Measurements from ENCODE around the gene ZNF423.

The ZNF423 gene

DNA sequence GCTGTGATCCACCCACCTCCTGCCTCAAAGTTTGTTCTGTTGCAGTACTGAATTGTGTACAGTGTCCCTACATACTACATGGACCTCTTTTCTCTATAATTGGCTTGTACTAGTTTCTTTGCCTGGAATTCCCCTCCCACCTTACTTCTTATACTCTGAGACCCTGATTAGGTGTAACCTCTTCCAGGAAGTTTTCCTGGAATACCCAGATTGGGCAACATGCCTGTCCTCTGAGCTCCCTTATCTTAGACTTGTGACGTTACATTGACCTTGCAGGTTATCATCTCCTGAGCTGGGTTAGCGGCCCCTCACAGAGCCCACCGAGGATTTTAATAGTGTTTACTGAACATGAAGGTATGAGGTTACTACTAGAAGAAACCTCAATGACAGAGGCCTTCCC is 237.0 kb downstream of the ZNF423 start:
- DNase-seq: no peak

DNA sequence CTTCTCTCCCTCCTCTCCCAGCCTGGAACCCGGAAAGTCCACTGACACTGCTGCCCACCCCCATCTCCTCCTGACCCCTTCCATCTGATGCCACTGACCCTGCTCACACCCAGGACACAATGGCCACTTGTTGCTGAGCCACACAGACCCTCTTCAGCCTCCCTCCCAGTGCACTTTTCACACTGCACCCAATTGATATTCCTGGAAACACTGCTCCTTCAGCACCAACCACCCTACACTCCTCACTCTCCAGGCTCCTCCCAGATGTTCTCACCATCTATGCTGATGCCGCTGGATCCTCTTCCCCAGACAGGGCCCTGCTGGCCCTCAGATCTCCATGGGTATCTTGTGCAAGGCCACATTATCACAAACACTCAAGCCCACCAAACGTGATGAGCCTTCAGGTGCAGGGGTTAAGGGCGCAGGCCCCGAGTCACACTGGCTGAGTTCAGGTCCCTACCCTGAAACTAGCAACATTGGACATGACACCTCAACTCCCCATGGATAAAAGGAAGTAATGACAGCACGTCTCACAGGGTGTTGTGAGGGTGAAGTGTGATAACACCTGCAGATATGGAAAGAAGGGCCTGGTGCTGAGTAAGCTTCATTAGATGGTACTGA is 238.1 kb downstream of the ZNF423 start:
- DNase-seq: no peak

DNA sequence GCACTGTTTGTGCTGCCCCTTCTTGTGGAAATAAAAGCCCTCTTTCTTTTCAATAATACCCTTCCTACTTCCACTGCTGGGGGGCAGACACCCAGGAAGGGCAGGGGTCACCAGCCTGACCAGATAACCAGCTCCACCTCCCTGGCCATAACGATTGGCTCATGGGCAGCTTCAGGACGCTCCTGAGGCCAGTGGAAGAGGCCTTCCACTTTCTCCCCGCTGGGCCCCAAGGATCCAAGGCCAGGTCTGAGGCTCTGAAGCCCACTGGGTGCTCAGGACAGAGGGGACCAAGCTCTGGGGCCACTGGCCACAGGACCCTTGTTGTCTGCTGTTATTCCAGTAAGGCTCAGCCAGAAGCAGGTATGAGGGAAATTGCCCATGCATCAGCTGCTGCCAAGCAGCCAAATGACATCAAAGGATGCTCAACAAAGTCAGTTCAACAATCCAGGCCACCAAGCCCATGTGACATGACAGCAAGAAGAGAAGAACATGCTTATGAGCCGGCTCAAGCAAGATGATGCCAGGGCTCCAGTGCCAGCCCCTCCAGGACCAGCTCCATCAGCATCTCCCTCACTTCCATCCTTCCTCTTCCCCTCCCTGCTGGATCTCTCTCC is 238.8 kb downstream of the ZNF423 start:
- no peak for DNase-seq

DNA sequence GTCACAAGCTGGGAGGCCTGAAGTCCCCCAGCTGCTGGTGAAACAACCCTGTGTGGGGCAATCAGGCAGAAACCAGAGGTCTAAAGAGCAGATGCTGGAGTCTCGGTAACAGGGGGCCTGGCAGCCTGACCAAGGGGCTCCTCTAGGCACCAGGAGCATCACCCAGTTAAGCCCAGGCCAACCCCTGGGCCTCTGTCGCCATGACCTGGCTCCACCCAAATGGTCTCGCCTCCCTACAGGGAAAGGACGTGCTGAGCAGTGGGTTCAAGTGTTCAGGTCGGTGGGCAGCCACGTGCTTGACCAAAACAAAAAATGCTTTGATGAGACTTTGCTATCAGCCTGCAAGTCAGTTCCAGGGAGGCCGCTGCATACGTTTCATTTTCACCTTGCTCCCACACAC is 240.3 kb downstream of the ZNF423 start:
- DNase-seq: no peak

DNA sequence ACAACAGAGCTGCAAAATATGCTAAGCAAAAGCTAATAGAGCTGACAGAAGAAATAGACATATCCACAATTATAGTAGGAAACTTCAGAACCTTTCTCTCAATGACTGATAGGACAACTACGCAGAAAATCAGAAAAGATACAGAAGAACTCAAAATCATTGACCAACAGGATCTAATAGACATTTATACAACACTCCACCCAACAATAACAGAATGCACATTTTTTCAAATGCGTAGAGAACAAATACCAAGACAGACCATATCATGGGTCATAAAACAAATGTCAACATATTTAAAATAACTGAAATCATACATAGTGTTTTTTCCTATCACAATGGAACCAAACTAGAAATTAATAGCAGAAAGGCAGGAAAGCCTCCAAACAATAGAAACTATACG is 244.9 kb downstream of the ZNF423 start:
- no peak for DNase-seq

DNA sequence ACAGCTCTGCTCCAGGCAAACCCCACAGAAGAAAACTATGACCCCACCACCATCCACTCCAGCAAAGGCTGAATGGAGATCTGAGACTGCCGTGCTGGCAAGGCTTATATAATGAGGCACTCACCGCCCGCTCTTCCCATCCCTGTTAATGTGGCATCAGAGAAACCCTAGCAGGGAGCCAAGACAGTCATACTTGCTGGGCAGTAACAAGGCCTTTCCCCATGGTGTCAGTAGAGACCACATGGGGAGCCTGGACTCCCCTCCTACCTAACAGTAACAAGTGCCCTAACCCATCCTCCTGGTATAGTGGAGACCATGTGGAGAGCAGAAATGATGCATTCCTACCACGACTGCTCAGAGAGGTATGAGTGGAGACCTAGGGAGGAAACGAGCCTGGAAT is 247.1 kb downstream of the ZNF423 start:
- DNase-seq: no peak

DNA sequence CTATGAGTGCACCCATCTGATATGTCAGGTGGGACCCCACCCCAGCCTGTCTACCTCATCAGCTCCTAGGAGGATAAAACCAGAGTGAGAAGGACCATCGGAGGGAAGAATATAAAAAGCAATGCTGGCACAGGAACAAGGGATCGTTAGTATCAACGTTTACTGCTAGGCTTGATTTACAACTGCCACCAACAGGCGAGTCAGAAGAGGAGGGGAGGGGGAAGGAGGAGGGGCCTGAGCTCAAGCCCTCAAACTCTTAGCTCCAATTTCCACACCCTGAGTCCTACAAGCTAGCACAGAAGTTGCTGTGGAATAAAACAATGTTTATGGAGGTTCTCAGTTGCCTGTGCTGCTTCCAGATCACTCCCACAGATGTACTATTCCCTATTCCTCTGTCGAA is 247.8 kb downstream of the ZNF423 start:
- no peak for DNase-seq

DNA sequence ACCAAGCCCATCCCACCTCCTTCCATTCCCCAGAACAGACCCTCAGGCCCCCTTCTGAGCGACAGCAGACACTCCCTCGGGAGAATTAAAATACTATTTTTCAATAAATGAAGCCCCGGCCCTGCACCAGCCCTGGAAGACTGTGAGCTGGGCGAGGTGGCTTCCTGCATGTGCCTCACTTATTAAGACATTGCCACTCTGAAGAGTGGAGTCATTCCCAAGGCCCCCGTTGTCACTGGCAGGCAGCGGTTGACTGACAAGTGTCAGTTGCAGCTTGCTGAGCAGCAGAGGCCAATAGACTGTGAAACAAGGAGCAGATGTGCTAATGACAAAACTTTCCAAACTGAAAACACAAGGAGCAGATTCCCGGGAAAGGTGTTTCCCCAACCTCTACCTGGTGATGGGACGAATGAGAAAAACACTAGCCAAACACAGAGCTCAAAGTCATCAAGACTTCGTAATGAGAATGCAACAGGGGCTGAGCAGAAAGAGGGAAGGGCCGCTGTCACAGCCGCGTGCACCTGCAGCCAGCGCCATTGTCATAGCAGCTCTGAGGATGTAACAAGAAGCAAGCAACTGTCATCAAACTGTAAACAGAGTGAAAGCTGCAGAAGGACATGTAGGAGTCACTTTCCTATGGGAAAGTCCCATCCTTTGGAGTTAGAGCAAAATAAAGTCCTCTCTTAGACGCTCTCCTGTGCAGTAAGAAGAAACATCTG is 250.2 kb downstream of the ZNF423 start:
- no peak for DNase-seq

DNA sequence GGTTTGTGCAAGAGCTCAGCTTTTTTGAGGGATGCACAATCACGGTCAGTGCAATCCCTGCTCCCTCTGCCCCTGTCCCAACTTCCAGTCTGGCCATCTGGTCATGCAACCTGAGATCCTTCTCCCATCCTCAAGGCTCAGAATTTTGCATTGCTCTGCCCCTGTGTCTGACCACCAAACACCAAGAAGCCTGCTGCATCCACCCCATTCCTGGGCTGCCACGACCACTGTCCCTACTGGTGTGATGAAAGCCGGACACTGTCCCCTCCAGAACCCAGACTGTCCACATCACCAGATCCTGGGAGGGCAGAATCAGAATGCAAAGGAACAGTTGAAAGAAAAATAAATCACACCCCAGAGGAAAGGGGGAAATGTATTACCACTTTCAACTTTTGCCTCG is 251.3 kb downstream of the ZNF423 start:
- no peak for DNase-seq

DNA sequence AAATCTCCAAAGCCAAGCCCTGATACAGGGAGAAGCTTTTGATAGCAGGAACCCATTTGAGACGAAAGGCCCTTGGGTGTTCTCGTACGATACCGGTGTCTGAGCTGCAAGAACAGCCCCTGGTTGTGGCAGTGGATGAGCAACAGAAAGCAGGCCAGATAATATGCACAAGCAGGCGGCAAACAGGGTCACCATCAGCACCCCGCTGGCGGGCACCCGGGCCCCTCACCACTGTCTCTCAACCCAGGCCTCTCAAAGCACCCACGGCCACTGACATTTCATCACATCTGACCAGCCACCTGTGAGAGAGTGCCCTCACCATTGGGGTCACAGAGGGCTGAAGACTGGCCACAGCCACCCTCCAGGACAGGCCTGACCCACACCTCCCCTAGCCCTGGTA is 252.0 kb downstream of the ZNF423 start:
- no peak for DNase-seq

DNA sequence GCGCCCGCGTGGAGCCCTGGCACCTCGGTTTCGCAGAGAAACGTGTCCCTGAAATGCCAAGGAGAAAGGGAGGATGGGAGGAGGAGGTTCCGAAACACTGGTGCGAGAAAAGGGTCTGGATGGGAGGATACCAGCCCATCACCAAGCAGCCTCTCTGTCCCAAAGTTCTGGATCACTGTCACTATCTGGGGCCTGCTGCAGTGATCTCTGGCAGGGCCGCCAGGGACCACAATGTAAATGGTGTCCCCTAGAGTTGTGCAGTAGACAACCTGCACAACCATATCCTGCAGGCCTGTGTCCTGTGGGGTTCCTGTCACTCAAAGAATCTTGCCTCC is 253.0 kb downstream of the ZNF423 start:
- no peak for DNase-seq

DNA sequence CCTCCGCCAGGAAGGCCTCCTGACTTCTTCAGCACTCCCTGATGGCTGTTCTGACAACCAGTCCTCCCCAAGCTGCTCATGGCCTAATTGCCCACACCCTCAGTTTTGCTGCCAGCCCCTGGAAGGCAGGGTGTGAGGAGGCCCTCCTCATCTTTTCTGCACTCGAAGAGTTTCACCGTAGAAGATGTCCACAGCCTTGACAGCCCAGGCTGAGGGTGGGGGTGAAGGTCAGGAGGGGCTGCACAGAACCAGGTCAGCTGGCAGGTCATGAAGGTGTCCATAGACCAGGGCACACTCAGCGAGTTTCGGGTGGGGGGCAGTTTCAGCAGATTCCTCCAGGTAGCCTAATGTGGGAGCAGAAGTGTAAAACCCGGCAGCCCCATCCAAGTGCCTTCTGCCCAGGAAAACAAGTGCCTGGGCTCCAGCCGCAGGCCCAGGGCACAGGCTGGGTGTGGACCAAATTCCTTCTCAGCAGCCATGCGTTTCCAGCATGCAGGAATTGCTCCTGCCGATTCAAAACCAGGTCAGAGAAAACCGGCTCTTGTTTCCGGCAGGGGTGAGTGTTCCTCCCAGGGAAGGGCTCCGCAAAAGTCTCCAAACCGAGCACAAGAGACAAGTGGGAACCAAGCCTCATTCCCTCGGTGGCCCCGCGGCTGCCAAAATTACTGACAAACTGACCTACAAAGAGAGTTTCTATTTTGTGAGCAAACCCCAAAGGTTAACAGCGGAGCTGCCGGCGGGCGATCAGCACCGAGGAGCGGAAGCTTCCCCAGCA is 253.5 kb downstream of the ZNF423 start:
- DNase-seq: no peak

DNA sequence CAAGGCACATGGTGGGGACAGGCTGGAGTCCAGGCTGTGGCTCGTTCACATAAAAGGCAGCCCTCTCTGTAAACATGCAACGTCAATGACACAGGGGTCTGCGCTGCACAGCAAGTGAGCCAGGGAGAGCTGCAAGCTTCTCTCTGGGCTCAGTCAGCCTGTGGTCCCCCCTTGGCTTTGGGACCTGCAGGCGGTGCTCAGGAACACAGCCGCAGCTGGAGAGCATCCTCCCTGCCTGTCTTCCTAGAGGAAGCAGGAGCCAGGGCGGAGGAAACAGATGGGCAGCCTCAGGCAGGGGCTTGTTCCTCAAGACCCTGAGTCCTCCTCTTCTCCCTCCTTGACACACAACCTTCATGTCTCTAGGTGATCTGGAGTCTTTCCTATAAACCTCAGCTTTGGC is 254.3 kb downstream of the ZNF423 start:
- no peak for DNase-seq

DNA sequence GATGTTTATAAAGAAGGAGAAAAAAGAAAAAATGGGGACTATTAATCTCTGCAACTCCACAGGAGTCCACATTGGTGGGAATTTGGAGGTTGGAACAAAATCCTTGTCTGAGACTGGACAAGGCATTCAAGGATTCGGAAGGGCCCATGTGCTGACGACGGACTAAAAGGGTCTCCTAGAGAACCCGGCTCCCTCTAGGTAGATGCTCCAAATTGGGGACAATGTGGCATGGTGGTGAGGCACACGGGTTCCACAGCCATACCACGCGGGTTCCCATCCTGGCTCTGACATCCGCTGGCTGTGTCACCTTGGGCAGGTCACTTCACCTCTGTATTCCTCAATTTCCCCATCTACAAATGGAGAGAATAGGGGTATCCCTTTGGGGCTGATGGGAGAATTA is 254.9 kb downstream of the ZNF423 start:
- DNase-seq: no peak

DNA sequence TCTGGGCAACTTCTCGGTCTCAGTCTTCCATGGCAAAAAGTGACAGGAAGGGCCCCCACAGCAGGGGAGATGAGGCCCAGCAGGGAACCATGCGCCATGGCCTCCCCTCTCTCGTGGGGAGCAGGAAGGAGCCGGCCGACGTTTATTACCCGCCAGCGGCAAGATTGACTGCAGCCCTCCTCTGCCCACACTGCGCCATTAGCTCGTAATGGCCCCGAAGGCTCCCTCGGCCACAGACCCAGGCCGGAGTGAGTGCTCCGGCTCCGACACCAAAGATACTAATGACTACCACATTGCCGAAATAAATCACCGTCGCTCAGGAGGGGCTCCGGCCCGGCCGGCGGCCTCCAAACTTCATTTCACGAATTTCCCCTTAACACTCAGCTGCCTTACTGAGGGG is 255.4 kb downstream of the ZNF423 start:
- no peak for DNase-seq

DNA sequence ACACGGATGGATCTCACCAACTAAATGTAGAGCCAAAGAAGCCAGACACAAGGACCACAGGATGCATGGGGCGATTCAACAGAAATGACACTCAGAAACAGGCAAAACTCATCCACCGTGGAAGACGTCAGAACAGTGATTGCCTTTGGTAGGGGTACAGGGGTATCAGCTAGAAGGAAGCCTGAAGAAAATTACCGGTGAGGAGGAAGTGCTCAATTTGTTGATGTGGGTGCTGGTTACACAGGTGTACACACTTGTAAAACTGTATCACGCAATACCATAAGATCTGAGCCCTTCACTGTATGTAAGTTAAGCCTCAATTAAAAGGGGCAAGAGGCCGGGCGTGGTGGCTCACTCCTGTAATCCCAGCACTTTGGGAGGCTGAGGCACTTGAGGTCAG is 256.2 kb downstream of the ZNF423 start:
- no peak for DNase-seq

DNA sequence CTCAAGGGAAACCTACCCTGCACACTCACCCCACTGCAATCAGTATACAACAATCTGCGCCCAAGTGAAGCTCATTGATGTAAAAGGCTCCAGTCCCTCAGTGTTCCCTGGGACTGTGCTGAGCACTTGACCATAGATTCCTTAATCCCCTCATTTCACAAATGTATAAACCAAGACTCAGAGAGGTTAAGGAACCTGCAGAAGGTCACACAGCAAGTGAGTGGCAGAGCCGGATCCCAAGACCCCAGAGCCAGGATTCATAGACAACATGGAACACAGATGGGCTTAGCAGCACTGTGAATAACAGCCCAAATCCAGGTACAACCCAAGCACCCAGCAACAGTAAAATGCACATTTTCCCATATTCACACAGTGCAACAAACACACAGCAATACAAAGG is 256.6 kb downstream of the ZNF423 start:
- no peak for DNase-seq

DNA sequence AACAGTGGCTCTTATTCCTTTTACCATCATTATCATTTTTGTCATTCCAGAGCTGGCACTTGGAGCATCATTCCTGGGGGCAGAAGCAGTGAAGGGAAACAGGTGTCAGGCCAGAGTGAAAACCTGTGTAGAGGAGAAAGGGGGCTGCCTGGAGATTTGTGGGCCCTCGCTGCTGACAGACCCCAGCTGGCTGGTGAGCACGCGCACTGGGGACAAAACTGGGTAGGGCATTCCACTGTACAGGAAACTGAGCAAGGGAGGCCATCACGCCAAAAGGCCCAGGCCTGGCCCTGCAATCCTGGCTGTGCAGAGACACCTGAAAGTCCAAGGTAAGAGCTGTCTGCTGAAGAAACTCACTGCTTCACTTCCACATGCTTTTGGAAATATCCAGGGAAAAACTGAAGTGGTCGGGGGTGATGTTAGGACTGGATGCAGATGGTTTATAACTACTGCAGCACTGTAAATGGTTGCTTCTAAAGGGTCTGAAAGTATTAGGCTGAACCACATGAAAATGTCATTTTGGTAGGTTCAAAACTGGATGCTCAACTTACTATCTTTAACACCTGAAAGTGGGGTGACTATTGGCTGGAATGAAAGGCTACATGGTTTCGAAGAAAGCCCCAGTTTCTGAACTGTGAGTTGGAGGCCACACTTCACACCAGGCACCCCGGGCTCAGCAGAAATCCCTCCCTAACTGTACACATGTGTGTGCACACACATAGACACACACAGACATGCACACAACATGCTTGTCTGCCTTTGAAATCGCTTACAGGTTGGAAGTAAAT is 257.3 kb downstream of the ZNF423 start:
- DNase-seq: no peak

DNA sequence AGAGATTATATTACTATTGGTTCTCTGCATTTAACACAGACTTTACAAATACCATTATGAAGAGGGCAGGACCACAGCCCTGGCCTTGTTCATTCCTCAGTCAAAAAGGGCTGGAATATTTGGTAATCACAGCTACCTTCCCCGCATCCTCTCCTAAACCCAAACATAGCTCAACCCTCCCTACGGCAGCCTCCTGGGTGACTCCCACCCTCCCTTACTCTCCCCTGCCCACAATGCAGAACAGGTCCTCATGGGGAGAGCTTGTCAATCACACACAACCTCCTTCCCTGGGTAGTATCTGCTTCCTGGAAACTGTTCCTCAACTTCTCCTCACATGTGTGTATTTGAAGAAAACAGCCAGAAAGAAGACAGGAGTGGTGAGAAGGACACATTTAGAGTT is 258.1 kb downstream of the ZNF423 start:
- no peak for DNase-seq

DNA sequence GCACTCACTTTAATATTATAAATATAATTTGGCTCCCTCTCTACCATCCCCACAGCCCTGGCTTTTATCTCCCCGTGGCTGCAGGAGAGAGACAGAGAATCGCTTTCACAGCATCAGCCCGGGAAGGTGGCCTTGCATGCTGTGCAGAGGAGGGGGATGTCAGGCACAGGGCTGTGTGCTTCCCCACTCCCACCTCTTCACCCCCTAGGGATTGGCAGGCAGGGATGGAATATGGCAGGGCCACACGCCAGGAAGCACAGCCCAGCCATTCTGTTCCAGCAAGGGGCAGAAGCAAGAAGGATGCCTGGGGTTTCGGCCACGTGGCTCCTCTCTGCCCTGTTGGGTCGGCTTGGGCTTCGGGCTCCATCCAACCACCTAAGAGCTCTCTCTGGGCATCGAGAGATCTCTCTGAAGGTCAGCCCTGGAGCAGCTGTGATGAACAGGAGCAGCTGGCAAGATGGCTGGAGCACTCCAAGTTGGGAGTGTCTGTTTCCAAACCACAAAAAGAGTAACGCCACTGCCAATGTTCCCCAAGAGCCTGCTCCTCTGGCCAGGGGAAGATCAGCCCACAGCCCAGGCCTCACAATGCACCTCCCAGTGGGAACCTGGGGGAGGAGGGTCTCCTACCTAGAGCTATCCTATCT is 259.1 kb downstream of the ZNF423 start:
- no peak for DNase-seq

DNA sequence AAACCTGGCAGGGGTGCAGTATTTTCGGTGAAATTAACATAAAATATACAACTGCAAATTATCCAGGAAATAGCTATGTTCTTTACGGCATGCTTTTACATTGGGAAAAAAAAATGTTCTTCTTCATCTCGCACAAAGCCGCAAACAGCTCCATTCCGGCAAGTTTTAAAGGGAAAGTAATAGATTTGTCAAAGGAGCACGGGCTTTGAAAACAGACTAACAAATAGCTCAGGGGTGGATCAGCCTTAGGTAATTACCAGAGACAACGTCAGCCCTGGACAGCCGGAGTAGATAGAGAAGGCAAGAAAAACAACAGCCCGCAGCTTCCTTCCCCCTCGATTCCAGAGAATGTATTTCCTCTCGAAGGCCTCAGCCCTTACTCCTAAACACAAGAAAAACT is 259.8 kb downstream of the ZNF423 start:
- DNase-seq: no peak

DNA sequence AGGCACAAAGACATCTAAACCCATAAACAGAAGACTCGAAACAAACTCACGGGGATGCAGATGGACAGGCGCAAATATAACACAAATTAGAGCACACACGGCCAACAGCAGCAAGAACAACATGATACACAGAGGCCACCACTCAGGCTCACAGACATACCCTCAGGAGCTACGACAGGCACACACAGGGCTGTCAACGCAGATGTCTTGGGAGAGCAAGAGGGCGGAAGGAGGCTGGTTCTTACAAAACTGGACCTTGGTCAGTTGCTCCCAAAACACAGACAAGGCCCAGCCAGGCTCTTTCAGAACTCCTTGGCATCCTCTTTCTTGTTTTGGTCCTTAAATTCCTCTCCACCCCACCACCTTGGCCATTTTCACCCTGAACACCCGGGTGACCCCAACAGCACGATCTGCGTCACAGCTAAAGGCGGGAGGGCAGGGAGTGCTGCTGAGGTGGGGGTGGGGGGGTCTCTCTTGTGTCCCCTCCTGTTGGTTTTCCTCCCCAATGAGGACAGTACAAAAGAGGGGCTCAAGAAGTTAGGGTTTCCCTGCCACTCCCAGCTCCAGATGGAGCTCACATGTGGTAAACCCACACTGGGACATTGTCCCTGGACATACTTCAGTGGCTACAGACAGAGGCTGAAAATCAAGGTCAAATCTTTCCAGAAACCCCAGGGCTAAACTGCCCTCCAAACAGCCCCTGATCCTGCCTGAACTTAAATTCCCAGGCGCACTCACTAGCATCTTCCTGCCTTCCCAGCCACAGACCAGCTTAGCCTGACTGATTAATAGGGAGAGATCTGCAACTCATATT is 261.0 kb downstream of the ZNF423 start:
- DNase-seq: no peak

Data from NCI-H187 treated with DMSO at 0.1 percent for 48 hours (cell line).